ENCODE results near the gene JADE3.
A peak's percentile ranks its signal among the peaks of the same experiment; 100 is the strongest.

The JADE3 gene

DNA sequence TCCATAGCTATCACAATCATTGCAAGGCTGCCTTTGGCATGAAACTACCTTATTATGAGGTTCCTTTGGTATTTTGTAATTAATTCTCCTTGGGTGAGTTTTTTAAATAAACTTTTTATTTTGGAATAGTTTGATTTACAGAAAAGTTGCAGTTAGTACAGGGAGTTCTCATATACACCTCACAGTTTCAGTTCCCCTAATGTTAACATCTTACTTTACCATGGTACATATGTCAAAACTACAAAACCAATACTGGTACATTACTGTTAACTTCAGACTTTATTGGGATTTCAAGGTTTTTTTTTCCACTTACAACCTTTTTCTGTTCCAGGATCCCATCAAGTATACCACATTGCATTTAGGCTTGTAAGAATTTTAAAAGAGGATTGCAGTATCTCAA lies 114.0 kb downstream of the JADE3 start:
- no peak for DNase-seq (ENCODE audit: low read depth)

DNA sequence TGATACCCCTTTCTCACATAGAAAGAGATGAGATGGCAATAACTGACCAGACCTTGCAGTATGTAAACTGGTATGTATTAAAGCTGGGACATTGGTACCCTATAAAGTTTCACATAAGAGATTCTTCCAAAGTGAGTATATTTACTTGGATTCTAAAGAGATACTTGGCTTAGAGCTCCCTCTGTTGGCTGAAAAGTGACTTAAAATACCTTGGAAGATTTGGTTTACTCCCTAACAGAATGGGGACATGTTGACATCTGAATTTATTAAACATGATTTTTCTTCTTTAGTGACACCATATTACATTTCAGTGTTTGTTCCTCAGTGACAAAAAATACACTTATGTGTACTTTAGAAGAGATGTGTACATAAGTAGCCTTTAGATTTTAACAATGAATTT lies 118.1 kb downstream of the JADE3 start:
- DNase-seq (ENCODE audit: low read depth), result peak; percentile 31

DNA sequence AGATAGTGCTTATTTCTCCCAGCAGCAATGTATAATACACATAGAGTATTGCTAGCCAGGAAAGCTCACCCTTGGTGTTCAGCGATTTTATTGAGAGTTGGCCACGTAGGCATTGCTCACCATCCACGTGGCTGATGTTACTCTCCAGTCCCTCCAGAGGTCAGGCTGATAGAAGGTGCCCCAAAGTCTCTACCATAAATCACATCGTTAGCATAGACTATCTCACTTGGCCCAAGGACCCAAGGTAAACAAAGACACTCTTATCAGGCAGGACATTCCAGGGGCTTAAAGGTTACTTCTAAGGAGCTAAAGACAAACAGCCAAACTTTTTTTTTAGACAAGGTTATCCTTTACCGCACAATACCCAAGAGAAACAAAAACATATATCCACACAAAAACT lies 135.8 kb downstream of the JADE3 start:
- DNase-seq (ENCODE audit: low read depth), result no peak

DNA sequence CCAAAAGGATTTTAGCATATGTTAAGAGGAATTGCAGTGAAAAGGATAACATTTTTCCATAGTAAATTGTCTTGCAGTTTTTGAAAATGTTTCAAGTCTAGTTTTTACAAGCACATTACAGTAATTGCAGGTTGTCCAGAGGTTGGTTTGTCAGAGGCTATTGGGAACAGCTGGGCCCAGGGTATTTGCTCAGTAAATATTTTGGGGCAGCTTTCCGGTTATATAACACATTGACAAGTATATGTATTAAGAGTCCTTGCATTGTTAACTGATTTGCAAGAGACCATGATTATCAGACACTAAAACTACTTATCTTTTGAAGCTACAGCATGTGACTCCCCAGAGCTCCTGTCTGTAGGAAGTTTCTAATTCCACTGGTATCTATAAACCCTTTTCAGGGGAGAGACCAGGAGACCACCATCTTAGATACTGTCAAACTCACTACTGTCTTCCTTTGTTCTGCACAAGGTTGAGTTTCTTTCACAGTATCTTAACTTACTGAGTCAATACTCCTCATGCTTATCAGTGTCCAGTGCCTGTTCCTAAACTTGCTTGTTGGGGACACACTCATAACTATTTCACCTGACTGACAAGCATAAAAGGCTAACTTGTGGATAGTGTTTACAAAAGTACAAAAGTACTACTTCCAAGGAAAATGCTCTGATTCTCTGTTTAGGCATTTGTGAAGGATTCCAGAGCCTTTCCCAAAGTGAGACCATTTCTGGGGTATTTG lies 147.1 kb downstream of the JADE3 start:
- DNase-seq (ENCODE audit: low read depth), result no peak

DNA sequence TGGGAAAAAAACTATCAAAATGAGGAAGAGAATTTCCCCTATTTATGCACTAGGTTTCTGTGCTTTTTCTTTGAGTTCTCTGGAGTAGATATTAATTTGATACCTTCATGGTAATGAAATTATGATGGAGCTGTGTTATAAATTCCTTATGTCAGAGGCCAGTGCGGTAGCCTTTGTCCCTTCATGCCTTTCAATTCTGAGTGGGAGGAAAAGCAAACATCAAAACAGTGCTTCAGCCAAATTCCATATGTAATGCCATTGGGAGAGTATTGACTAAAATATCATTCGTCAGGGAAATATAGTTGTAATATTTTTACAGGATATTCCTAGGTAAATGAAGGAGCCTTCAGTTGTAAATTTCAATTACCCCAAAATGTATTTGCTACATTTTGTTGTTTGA lies 148.5 kb downstream of the JADE3 start:
- no peak for DNase-seq (ENCODE audit: low read depth)

DNA sequence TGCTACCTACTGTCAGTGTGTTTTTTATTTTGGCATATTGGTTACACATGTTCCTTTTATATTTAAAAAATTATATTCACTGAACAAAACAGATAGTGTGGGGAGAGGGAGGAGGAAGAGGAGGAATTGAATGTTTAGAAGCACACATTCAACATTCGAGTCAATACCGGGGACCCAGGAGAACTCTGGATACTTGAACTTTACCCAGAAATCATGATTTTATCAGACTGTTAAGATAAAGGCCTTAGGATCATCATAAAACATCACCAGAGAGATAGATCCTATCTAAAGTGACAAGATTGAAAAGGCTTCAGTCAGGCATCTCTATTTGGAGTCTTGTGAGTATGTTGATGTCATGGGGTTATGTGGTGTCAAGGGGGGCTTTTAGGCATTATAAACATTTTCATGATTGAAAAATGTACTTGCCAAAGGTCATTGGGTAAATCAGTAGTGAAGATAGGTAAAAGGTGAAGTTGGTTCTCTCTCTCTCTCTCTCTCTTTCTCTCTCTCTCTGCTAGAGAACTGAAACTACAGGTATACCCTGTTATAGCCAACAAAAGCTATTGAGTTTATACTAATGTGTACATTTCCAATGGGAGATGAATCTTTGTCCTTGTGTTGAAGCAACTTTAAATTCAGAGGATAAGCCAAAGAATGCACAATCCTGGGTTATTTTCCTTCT lies 149.2 kb downstream of the JADE3 start:
- no peak for DNase-seq (ENCODE audit: low read depth)

DNA sequence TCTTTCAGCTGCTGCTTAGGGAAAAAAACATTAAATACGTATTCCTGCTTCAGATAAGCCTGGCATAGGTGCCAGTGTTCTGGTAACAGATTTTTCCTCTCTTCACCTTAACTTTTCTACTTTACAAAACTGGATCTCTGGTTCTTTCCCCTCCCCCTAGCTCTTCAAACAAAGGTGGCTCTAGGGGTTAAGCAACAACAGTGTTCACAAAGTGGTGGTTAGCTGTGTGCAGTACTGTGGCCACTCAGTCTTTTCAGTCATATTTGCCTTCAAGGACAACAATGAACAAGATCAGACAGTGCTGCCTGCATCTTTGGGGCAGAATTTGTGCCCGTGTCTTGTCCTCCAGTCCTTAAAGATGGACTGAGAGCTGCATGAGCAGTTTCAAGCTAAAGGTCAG lies 151.0 kb downstream of the JADE3 start:
- DNase-seq (ENCODE audit: low read depth), result no peak

DNA sequence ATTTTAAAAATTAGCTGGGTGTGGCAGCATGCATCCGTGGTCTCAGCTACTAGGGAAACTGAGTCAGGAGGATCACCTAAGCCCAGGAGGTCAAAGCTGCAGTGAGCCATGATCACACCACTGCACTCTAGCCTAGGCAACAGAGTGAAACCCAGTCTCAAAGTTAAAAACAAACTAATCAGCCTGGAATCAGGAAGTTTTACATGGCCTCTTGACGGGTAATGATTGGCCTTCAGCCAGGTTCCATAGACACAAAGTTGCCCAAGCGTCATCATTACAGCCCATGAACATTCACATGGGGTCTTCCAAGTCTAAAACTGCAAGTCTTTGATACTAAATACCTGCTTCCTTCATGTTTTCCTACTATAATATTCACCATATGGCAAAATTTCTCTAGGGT lies 156.0 kb downstream of the JADE3 start:
- DNase-seq (ENCODE audit: low read depth), result no peak

DNA sequence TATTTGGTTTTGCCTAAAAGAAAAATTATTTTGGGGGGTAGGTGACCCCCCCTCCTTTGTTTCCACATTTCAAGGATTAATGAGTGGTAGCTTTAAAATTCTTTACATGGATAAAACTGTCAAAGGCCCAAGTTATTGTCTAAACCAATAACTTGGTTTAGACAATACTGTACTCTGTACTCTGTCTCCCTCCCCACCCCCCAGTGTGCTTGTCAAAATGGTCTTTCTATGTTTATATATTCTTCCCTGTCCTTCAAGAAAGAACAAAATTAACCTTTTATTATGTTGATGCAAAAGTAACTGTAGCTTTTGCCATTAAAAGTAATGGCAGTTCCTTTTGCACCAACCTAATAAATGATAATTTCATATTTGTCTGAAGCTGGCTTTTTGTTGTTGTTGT lies 156.5 kb downstream of the JADE3 start:
- no peak for DNase-seq (ENCODE audit: low read depth)

DNA sequence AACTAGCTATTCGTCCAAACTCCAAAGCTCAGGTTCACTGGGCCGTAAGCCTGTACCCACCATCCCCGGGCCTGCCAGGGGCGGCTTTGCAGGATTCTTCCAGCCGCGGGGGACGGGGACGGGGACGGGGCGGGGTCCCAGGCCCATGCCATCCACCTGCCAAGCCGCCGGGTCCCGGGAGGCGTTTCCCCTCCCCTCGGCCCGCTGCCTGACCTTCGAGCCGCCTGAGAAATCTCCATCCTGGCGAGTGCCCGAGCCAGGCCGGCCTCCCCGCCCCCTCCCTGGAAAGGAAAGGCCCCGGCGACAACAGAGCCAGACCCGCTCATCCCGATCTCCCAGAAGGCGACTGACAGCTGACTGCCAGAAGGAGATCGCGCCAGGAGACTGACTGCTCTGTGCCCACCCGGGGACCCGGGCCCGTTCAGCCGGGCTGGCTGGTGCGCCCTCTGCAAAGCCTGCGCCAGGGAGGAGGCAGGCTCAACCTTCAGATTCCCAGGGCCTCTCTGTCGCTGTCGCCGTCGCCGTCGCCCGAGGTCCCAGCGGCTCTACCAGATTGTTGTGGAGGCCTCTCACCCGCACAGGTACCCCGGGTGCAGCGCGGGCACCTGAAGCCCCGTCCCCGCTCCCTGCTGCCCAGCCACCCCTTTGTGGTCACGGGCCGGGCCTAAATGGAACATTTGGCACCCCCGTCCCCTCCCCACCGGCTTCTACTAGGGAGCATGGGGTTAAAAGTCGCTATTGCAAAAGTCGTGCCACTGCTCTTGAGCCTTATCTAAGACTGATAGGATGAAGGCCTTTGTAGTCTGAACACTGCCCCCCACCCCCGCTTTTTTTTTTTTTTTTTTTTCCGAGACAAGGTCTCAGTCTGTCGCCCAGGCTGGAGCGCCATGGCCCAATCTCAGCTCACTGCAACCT lies 166.2 kb downstream of the JADE3 start, which contains the start of gene RGN:
Gene RGN (plus strand): TSS at position 315 of the 915 bp plus-strand sequence. CDS start 2,702 bp downstream, outside the sequence.
- no peak for DNase-seq (ENCODE audit: low read depth)

DNA sequence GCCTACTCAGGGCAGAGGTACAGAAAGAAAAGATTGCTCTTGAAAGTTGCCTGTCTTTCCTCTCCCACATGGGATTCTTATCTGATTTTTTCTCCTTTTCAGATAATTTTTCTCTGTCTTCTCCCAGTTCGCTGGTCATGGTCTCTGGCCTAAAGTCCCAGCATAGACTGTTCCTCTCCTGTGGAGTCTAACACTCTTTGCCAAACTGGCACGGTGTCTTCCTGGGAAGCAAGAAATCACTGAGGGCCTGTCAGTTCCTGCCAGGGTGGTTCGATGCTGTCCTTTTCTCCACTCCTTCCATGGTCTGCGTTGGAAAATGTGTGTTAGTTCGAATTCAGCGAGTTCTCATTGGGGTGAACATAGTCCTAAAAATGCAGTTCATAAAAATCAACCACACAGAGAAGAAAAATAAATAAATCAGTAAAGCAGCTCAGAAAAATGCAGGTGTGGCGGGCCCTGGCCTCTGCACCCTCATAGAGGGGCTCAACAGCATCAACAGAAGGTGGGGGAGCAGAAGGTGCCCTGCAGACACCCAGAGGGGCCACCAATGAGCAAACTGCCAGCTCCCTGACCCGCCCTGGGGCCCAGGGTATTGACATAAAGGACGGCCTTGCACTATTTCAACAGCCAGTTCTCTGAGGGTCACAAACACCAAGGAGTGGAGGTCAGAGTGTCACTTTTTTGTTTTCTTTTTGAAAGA lies 168.1 kb downstream of the JADE3 start:
- DNase-seq (ENCODE audit: low read depth), result no peak

DNA sequence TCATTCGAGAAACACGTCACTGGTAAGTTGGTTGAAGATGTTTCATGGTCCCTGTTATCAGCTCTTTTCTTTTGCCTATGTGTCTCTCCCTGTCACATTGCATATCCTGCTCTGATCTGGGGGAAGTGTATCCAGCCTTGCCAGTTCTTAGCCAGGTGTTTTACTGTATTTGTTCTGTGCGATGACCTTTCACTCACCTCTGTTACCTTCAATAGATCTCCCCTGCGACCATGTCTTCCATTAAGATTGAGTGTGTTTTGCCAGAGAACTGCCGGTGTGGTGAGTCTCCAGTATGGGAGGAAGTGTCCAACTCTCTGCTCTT lies 168.7 kb downstream of the JADE3 start:
- DNase-seq (ENCODE audit: low read depth), result no peak

DNA sequence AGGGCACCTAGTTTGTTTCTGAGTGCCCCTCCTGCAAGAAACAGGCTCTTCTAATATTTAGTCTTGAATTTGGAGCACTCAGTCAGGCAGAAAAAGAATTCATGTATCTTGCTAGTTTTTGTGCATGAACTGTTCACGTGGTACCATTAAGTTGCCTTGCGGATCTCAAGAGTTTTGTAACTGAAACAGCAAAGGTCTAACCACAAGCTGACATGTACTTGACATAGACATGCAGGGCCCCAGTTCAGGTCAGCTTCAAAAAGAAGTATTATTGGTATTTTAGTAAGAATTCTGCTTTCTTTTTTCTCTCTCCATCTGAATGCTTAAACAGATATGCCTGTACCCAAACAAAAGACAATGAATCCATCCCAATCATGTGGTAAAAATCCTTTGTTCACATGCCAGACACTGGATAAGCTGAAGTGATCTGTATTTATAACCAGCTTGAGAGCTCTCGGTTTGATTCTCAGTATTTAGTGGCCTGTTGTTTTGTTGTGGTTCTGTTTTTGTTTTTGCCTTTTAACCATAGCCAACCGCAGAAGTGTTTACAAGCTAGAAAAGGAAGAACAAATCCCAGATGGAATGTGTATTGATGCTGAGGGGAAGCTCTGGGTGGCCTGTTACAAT lies 179.0 kb downstream of the JADE3 start:
- DNase-seq (ENCODE audit: low read depth), result no peak

DNA sequence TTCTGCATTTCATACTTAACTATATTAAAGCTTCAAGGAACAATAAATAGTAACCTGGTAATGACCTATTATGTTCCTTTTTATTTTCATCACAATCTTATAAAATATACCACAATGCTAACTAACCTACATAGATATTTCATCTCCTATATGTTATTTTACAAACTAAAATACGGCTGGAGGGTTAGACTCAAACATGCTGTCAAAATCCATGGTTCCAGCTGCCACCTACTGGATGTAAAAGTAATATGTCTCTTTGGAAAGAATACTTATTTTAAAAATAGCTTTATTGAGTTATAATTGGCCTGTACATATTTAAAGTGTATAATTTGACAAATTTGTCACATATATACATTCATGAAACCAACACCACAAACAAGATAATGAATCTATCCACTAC lies 181.0 kb downstream of the JADE3 start:
- no peak for DNase-seq (ENCODE audit: low read depth)

DNA sequence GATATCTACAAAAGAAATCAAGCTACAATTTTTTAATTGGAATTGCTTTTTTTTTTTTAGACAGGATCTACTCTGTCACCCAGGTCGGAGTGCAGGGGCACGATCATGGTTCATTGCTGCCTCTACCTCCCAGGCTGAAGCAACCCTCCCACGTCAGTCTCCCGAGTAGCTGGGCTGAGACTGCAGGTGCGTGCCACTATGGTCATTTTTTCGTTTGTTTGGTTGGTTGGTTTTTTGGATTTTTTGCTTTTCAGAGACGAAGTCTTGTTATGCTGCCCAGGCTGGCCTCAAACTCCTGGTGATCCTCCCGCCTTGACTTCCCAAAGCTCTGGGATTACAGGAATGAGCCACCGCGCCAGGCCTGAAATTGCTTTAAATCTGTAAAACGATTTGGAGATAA lies 181.6 kb downstream of the JADE3 start:
- no peak for DNase-seq (ENCODE audit: low read depth)

DNA sequence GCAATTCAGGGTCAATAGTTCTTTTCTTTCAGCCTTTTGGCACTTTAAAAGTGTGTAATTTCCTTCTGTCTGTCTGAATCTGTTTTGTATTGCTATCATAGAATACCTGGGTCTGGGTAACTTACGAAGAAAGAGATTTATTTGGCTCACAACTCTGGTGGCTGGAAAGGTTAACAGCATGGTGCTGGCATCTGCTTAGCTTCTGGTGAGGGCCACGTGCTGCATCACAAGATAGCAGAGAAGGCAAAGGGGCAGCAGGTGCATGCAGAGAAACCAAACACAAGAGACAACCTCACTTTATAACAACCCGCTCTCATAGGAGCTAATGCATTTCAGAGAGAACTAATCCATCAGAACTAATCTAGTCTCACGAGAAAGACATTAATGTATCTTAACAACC lies 184.8 kb downstream of the JADE3 start:
- no peak for DNase-seq (ENCODE audit: low read depth)

DNA sequence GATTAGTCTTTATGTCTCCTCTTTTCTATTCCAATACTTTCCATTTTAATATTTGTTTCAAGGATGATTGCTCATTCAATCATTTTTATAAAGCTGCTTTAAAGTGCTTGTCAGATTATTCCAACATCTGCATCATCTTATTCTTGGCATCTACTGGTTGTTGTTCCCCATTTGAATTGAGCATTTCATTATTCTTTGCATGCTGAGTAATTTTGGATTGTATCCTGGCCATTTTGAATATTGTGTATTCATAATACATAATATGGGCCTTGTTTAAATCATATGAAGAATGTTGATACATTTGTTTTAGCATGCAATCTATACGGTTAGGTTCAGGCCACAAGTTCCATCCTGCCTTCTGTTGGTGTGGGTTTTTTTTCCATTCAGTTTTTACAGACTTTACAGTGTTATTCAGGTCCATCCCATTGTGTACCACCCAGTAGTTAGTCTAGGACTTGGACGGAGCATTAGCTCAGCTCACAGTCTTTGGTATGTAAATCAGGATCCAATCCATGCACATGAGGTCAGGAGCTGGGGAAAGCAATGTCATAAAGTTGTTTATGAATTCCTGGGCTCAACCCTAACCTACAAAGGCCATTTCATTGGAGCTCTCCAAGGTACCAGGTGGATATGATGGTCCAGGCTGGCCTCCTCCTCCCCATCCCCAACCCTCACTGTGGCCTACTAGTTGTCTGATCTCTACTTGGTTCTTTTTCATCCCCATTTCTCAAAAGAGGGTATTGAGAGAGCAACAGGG lies 186.3 kb downstream of the JADE3 start:
- DNase-seq (ENCODE audit: low read depth), result no peak

DNA sequence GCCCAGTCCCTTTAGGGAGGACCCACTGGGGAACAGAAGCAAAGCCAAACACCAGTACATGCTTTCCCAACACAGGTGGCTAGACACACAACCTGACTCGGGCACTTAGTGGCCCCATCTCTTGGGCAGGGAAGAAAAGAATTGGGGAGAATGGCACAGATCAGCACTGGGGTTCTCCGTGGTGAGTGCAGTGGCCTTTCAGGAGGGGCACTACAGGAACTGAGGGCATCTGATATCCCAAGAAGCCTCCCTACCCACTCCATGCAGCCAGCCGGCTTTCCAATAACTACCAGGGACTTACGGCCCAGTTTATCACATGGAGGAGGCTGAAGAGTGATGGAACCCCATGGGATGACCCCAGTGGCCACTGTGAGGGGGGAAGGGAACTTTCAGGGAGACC lies 189.0 kb downstream of the JADE3 start:
- no peak for DNase-seq (ENCODE audit: low read depth)
